K562 (cell line): ENCODE data around the gene SORCS2. TPM values are rescaled to one million over a fixed set of nuclear protein-coding genes. Genes with fewer than 3 reads are reported as not detected.

Experiments used
- ATAC-seq: fragments of 200-7000 bp; cut with Tn5 transposase; 3 replicates; pipeline ENCODE4 v1.9.1; 2020; ENCODE audit warnings: moderate library complexity
- BruUV-seq: library from RNA; stranded (reverse); fragments of 400-500 nt; replicated peaks from 2 replicates; lab custom pipeline; 2021; lab: Mats Ljungman, UMichigan
- CTCF ChIA-PET: fragments of 300-600 bp; formaldehyde crosslinking; extraction: SDS; loops from one replicate; lab custom pipeline; 2021; ENCODE audit warnings: low intra/inter-chr PET ratio; lab: Yijun Ruan, JAX
- POLR2A ChIA-PET: fragments of 300-600, 350-650 bp; sonication (Branson Sonifier 250); formaldehyde crosslinking; extraction: SDS; loops from one replicate; lab custom pipeline; 2021; ENCODE audit warnings: antibody characterized with exemption, inconsistent platforms; lab: Yijun Ruan, JAX
- DNase-seq, 4 experiments: peaks; one replicate each; pipeline versions ENCODE4 v3.0.0 to v3.0.0-alpha.2; 2011 to 2018; ENCODE audit warnings: low spot score in 3 of 4, mixed read lengths in 3 of 4; ENCODE audit errors: extremely low read depth in 1 of 4
- FAIRE-seq: peaks from 2 replicates; lab custom pipeline; 2011; peaks lifted over from hg19 to GRCh38; lab: Jason Lieb, UNC
- H2AFZ ChIP-seq: 2 replicates; pipeline ENCODE4 v1.6.0; 2011; ENCODE audit warnings: low read depth, low read length, control low read depth, inconsistent platforms
- H3K27ac ChIP-seq: fragments of 200-600 bp; 3 replicates; pipeline ENCODE4 v1.8.0; 2011; ENCODE audit warnings: low read depth, mild to moderate bottlenecking, control low read depth, inconsistent platforms, low read length, moderate library complexity, mixed read lengths; ENCODE audit errors: extremely low read depth
- H3K27me3 ChIP-seq, 2 experiments: fragments of 300-600 bp in 1 of 2; 2 replicates in 1 of 2; 3 replicates in 1 of 2; pipeline versions ENCODE4 v1.6.0 to v1.8.0; 2011; ENCODE audit warnings: inconsistent platforms in 2 of 2, low read length in 2 of 2, mild to moderate bottlenecking in 1 of 2, mixed read lengths in 1 of 2, moderate library complexity in 1 of 2; ENCODE audit not compliant: control insufficient read depth in 2 of 2, insufficient read depth in 2 of 2
- H3K36me3 ChIP-seq: fragments of 300-600 bp; 3 replicates; pipeline ENCODE4 v1.8.0; 2011; ENCODE audit warnings: mild to moderate bottlenecking, low read length, inconsistent platforms; ENCODE audit not compliant: control insufficient read depth, insufficient read depth
- H3K4me1 ChIP-seq, 2 experiments: fragments of 200-600 bp in 1 of 2; replicated peaks in 1 of 2; 2 replicates in 1 of 2; 3 replicates in 1 of 2; pipeline versions ENCODE4 v1.5.1 to v1.8.0; 2011; ENCODE audit warnings: inconsistent platforms in 2 of 2, low read length in 2 of 2, mild to moderate bottlenecking in 1 of 2, mixed read lengths in 1 of 2, moderate library complexity in 1 of 2; ENCODE audit not compliant: control insufficient read depth in 2 of 2, insufficient read depth in 2 of 2
- H3K4me2 ChIP-seq: 2 replicates; pipeline ENCODE4 v1.6.1; 2011; ENCODE audit warnings: low read length, control low read depth, inconsistent platforms, mixed read lengths; ENCODE audit not compliant: insufficient read depth
- H3K4me3 ChIP-seq: fragments of 200-600 bp; sonication (generic), shearing (Covaris generic); 2 replicates; pipeline ENCODE4 v1.5.1; 2016; ENCODE audit warnings: control low read depth, inconsistent platforms
- H3K79me2 ChIP-seq: fragments of 200-600 bp; 3 replicates; pipeline ENCODE4 v1.8.0; 2011; ENCODE audit warnings: low read length, inconsistent platforms; ENCODE audit not compliant: control insufficient read depth, insufficient read depth
- H3K9ac ChIP-seq, 2 experiments: 2 replicates each; pipeline versions ENCODE4 v1.6.0 to v1.6.1; 2011; ENCODE audit warnings: low read depth in 2 of 2, low read length in 2 of 2, control low read depth in 1 of 2, inconsistent platforms in 1 of 2, mild to moderate bottlenecking in 1 of 2, mixed read lengths in 1 of 2; ENCODE audit not compliant: insufficient read depth in 1 of 2
- H3K9me1 ChIP-seq: one replicate; pipeline ENCODE4 v1.6.0; 2011; ENCODE audit warnings: inconsistent platforms, mild to moderate bottlenecking, low read length, moderate library complexity; ENCODE audit not compliant: control insufficient read depth, insufficient read depth
- H3K9me3 ChIP-seq: replicated peaks from 2 replicates; pipeline ENCODE4 v1.5.1; 2011; ENCODE audit warnings: low read depth, low read length, inconsistent platforms; ENCODE audit not compliant: control insufficient read depth, insufficient read depth
- H4K20me1 ChIP-seq: replicated peaks from 2 replicates; pipeline ENCODE4 v1.6.1; 2011; ENCODE audit warnings: low read length, inconsistent platforms, mixed read lengths; ENCODE audit not compliant: control insufficient read depth, insufficient read depth
- CHCHD3 ChIP-seq: fragments of 250-450 bp; sonication (Bioruptor Pico); IDR thresholded peaks from 2 replicates; pipeline ENCODE4 v2.1.2; 2022; ENCODE audit warnings: mild to moderate bottlenecking
- EGR1 ChIP-seq: fragments of 450-650 bp; conservative IDR thresholded peaks from 2 replicates; pipeline ENCODE4 v1.6.1; 2017; ENCODE audit warnings: mild to moderate bottlenecking
- FOS ChIP-seq: IDR thresholded peaks from 3 replicates; pipeline ENCODE4 v1.6.1; 2011; ENCODE audit not compliant: insufficient read length; ENCODE audit errors: extremely low read depth
- GATAD2B ChIP-seq: fragments of 450-650 bp; IDR thresholded peaks from 2 replicates; pipeline ENCODE4 v1.6.1; 2017; ENCODE audit warnings: mild to moderate bottlenecking, borderline replicate concordance
- HINFP ChIP-seq: fragments of 450-650 bp; conservative IDR thresholded peaks from 2 replicates; pipeline ENCODE4 v1.6.1; 2016; ENCODE audit warnings: missing genetic modification characterization, low read depth, mild to moderate bottlenecking, control low read depth, missing compliant biosample characterization
- HOMEZ ChIP-seq: fragments of 250-450 bp; sonication (Bioruptor Pico); IDR thresholded peaks from 2 replicates; pipeline ENCODE4 v1.4.0; 2020; ENCODE audit warnings: mild to moderate bottlenecking, moderate library complexity
- LARP7 ChIP-seq: fragments of 450-650 bp; IDR thresholded peaks from 2 replicates; pipeline ENCODE4 v1.6.1; 2016
- NCOA4 ChIP-seq: fragments of 450-650 bp; IDR thresholded peaks from 2 replicates; pipeline ENCODE4 v1.6.1; 2018; ENCODE audit warnings: mild to moderate bottlenecking; ENCODE audit not compliant: partially characterized antibody
- RUNX1 ChIP-seq: sonication (generic); IDR thresholded peaks from 2 replicates; pipeline ENCODE4 v1.6.1; 2016; ENCODE audit warnings: antibody characterized with exemption, low read depth
- TFAP4 ChIP-seq: sonication (generic); formaldehyde crosslinking; IDR thresholded peaks from 2 replicates; pipeline ENCODE4 v1.8.0; 2022; ENCODE audit warnings: missing genetic modification reagents, mild to moderate bottlenecking, moderate library complexity, borderline replicate concordance
- U2AF2 ChIP-seq: fragments of 200-400 bp; formaldehyde crosslinking; optimal IDR thresholded peaks from 2 replicates; pipeline ENCODE3; 2017; ENCODE audit warnings: low read depth, mild to moderate bottlenecking, low read length
- XRCC5 ChIP-seq: fragments of 200-400 bp; formaldehyde crosslinking; IDR thresholded peaks from 2 replicates; pipeline ENCODE4 v1.6.1; 2017; ENCODE audit warnings: low read depth, mild to moderate bottlenecking, low read length
- ZFP30 ChIP-seq: fragments of 250-450 bp; sonication (Bioruptor Pico); IDR thresholded peaks from 2 replicates; pipeline ENCODE4 v1.8.0; 2022; ENCODE audit warnings: moderate library complexity, mild to moderate bottlenecking, inconsistent platforms, borderline replicate concordance
- ZNF263 ChIP-seq: sonication (generic); formaldehyde crosslinking; IDR thresholded peaks from 2 replicates; pipeline ENCODE4 v1.8.0; 2022; ENCODE audit warnings: mild to moderate bottlenecking, missing genetic modification reagents, borderline replicate concordance
- ZNF3 ChIP-seq: fragments of 250-450 bp; sonication (Bioruptor Pico); IDR thresholded peaks from 2 replicates; pipeline ENCODE4 v1.5.0; 2021; ENCODE audit warnings: mild to moderate bottlenecking, moderate library complexity
- ZNF507 ChIP-seq: conservative IDR thresholded peaks from 2 replicates; pipeline ENCODE4 v1.6.1; 2017; ENCODE audit warnings: missing genetic modification characterization, missing compliant biosample characterization
- ZNF668 ChIP-seq: fragments of 250-450 bp; sonication (Bioruptor Pico); IDR thresholded peaks from 2 replicates; pipeline ENCODE4 v1.8.0; 2022; ENCODE audit warnings: mild to moderate bottlenecking, inconsistent platforms
- ZNF695 ChIP-seq: fragments of 450-650 bp; formaldehyde crosslinking; IDR thresholded peaks from 2 replicates; pipeline ENCODE4 v1.4.0; 2020; ENCODE audit warnings: mild to moderate bottlenecking, moderate library complexity
- WGBS: fragments of 100-300 bp; shearing (Covaris generic); methylation state at CpG from one replicate; pipeline ENCODE4 v1.1.6; 2016; ENCODE audit warnings: low coverage, mixed read lengths; ENCODE audit not compliant: insufficient coverage; ENCODE audit errors: missing lambda C conversion rate; 5-methylcytosine and 5-hydroxymethylcytosine counted together
- in situ Hi-C: fragments of 300-500 bp; cut with MboI; formaldehyde crosslinking; loops from 4 replicates; pipeline ENCODE4 v1.15.0; 2018; ENCODE audit warnings: inconsistent platforms, mixed read lengths
- intact Hi-C: fragments of 100-400 bp; cut with micrococcal nuclease; formaldehyde crosslinking; loops from 2 replicates; pipeline ENCODE4 v1.14.2; 2022
- polyA plus RNA-seq, 8 experiments: library from polyadenylated mRNA; depleted of rRNA in 4 of 8; stranded (reverse) in 5 of 8; unstranded in 3 of 8; fragments of >200 nt; fragmentation: Nextera tagmentation in 2 of 8; fragmentation: Illumina TruSeq in 1 of 8; extraction: Ambion mirVana in 2 of 8; extraction: Trizol in 1 of 8; gene quantifications; 2 replicates each; pipeline versions ENCODE4 v1.2.1 to v1.2.3, GENCODE V29; 2011 to 2014; ENCODE audit warnings: inconsistent platforms in 1 of 8, missing spikeins in 1 of 8
- total RNA-seq, 7 experiments: library from RNA; depleted of rRNA in 6 of 7; stranded (reverse); fragments of >200 nt in 6 of 7; fragmentation: Illumina TruSeq in 2 of 7; extraction: Trizol in 2 of 7; gene quantifications; 2 replicates each; pipeline versions ENCODE4 v1.2.1 to v1.2.3, GENCODE V29; 2011 to 2021; ENCODE audit warnings: low replicate concordance in 1 of 7

Gene SORCS2
- total and polyA plus RNA-seq, 9 of the 15 experiments (the other 6 are each of a cell fraction or from before 2014, with no cell fraction given), result not detected

GRCh38 chr4:7630568-7631287, 438.4 kb downstream of the SORCS2 start:
- FAIRE-seq (no peak), DNase-seq (no peak)
- POLR2A ChIA-PET, result no interaction called here

More at GRCh38 chr4:7630568-7631287, 438.4 kb downstream of the SORCS2 start:
- Histone ChIP-seq H3K4me1 (no peaks in the 10 kb centered on the region), H3K36me3 (no peaks in the 10 kb centered on the region), H3K27me3 (peaks cover 3 to 22% of the 10 kb centered on the region in 2 experiments; a peak in 3 of 5 replicates), H3K9me1 (no peaks in the 10 kb centered on the region), H3K4me3 (no peak overlapping the region), H2AFZ (no peak overlapping the region), H3K9me3 (no peaks in the 10 kb centered on the region), H3K79me2 (no peaks in the 10 kb centered on the region), H3K9ac (no peak overlapping the region), H3K4me2 (no peak overlapping the region), H3K27ac (no peak overlapping the region), H4K20me1 (no peaks in the 10 kb centered on the region; the same call in 1 of the 2 replicates)
- WGBS, result 2% methylated on average over 17 of the region's 17 CpGs
- BruUV-seq, result no TSS peak
- in situ Hi-C loops (no loop called here), intact Hi-C loops (no loop called here)
- ATAC-seq, result no peak
- CTCF ChIA-PET, result no interaction called here
- TF ChIP-seq RUNX1, result no peak
- TF ChIP-seq XRCC5, result no peak
- no peak for TF ChIP-seq FOS
- TF ChIP-seq ZNF3 (CRISPR knock-in tag), result no peak
- TF ChIP-seq NCOA4, result no peak
- TF ChIP-seq ZFP30 (CRISPR knock-in tag), result no peak
- no peak for TF ChIP-seq CHCHD3
- TF ChIP-seq U2AF2, result no peak
- TF ChIP-seq HOMEZ (CRISPR knock-in tag), result no peak
- no peak for TF ChIP-seq EGR1
- TF ChIP-seq ZNF668, result no peak
- no peak for TF ChIP-seq ZNF263
- TF ChIP-seq ZNF695 (CRISPR knock-in tag), result no peak
- no peak for TF ChIP-seq LARP7
- TF ChIP-seq ZNF507 (tag), result no peak
- no peak for TF ChIP-seq HINFP (tag)
- no peak for TF ChIP-seq GATAD2B
- no peak for TF ChIP-seq TFAP4 (CRISPR knock-in tag)
- TF ChIP-seq, all 486 proteins: peak for 0
